ENCODE results near the gene GYPC.
A peak's percentile ranks its signal among the peaks of the same experiment; 100 is the strongest.
"Not testable (repeated sequence)": the region's sequence is repeated elsewhere in the genome, so short reads cannot be mapped to it uniquely, and the experiment has no call there.

GYPC gene, protein sequence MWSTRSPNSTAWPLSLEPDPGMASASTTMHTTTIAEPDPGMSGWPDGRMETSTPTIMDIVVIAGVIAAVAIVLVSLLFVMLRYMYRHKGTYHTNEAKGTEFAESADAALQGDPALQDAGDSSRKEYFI

DNA sequence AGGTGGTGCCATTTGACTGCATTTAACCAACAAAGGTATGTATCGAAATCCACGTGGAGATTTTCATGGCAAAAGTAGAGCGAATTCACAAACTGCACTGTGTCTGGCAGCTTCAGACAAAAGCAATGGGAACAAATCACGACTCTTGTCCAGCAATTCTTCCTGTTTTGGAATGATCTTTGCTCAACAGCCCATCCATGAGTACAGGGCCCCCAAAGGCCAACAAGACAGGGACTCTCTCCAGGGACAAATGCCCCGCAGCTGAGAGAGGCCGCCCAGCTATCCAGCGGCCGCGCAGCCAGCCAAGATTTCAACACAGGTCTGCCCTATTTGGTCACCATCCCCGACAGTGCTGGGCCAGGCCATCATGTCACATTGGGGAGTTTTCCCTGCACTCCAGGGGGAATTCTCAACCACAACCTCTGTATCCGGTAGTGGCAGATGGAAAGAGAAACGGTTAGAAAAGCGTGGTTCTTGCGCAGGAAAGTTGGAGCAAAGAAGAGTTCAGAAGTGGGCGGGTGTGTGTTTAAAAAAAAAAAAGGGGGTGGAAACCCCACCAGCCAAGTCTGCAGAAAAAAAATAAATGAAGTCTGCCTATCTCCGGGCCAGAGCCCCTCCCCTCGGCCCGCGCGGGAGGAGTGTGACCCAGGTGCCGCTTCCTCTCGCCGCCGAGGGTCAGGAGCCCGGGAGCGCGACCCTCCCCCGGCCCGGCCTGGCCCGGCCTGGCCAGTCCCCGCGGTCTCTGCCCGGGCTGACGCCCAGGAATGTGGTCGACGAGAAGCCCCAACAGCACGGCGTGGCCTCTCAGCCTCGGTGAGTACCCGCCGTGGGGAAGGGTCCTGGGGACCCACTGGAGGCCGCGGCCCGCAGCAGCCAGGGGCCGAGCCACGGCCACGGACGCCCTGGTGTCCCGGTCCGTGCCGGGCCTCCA, at the start of gene GYPC:
Gene GYPC, plus strand, starts transcription at position 659 of the 931 bp plus-strand sequence. Its CDS starts 106 bp downstream, at position 765.
- DNase-seq (ENCODE audit: low read depth in 3 of 3): peak in 1 of 3 experiments; percentile 38

GRCh38 chr2:126614524-126615227, 41.3 kb upstream of the GYPC start:
- DNase-seq (ENCODE audit: low read depth in 3 of 3): no peak

DNA sequence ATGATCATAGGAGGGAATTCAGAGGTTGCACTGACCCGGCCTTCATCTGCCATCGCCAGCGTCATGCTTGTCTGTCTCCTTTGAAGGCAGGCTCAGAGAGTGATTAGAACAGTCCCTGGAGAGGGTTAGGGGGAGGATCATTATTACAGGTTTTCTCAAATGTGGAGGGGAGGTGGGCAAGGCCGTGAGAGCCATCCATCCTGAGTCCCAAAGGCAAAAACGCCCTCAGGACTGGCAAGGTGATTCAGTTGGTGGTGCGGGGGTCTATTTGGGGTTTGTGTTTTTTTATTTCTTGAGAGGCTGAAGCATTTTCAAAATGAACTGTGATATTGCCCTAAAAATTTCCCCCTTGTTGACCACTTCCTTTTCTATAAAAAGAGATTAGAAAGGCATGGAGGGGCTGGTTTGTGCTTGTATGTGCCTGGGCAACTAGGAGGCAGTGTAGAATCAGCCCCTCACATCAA, 39.3 kb upstream of the GYPC start:
- no peak for DNase-seq (ENCODE audit: low read depth in 3 of 3)

- no peak for DNase-seq (ENCODE audit: low read depth in 3 of 3)
These were observed 35.7 kb upstream of the GYPC start for GRCh38 chr2:126620302-126620701.

- no peak for DNase-seq (ENCODE audit: low read depth in 3 of 3)
These were observed 33.0 kb upstream of the GYPC start for GRCh38 chr2:126623000-126623399.

DNA sequence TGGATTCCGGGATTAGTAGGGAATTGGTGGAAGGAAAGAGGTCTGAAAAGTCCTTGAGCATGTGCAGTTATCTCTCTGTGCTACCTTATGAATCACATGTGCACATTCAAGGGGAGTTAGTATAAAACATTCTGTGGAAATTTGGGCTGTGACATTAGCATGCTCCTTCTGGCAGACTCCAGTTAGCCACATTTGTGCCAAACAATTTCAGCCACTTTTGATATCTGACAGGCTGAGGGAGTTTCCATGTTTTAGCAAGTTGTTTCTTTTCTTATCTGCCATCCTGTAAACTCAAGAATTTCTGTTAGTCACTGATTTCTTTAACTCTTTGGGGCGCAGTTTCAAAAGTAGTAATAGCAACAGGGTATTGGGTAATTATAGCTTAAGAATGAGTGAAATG, 28.3 kb upstream of the GYPC start:
- no peak for DNase-seq (ENCODE audit: low read depth in 3 of 3)

DNA sequence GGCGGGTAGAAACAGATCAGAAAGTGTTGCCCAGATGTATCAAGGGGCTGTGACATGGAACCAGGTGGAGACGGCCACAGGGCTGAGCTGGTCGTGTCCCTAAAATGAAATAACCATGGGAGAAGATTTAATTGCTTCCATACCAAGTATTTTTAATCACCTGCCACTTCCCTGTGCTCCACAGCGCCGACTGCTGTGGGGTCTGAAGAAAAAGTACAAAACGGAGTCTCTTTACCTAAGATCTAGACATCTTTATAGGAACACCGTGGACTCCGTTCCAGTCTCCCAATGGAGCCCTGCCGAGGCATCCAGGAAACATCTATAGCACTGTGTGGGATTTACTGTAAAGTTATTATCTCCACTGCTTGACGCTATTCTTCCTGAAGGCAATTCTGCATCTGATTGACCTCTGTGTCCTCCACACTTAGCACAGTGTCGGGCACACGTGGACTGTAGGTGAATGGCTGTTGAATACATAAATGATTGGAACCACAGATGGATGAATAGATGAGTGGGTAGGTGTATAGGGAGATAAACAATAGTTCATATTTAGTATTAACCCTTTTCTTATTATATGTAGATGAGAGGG, 21.6 kb upstream of the GYPC start:
- no peak for DNase-seq (ENCODE audit: low read depth in 3 of 3)

DNA sequence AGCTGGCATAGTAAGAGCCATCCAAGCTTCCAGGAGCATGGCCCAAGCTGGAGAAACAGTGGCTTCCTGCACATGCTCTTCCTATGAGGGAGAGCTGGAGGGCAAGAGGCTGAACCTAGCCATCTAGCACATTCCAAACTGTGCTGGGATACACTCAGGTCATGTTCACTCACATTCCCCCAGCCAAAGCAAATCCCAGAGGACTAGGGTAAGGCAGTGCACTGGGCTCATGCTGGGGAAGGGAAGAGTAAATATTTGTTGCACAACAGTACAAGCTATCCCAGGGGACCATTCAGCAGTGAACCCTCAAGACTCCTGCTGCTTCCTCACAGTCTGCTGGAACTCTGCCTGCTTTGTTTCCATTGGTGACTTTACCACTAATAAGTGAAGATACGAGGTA, 20.7 kb upstream of the GYPC start:
- DNase-seq (ENCODE audit: low read depth in 3 of 3): no peak

GRCh38 chr2:126635736-126636135, 20.2 kb upstream of the GYPC start:
- no peak for DNase-seq (ENCODE audit: low read depth in 3 of 3)

- DNase-seq (ENCODE audit: low read depth in 3 of 3): no peak
These were observed 18.6 kb upstream of the GYPC start for GRCh38 chr2:126637386-126637785.

DNA sequence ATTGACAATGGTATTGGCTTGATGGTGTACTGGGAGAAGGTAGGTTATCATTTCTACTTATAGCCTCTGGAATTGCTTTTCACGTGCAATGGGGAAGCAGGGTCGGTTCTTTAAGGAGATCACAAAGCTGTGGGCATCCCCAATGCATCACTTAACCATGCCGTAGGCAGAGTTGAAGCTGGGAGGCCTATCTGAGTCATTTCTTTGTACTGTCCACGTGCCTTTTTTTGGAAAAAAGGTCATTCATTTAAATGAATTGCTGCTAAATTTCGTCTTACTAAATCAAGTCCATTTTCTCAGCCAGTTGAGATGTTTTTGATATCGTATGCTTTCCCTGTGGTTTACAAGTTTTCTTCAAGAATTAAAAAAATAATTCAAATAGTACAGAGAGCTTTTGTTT, 17.2 kb upstream of the GYPC start:
- DNase-seq (ENCODE audit: low read depth in 3 of 3): no peak

DNA sequence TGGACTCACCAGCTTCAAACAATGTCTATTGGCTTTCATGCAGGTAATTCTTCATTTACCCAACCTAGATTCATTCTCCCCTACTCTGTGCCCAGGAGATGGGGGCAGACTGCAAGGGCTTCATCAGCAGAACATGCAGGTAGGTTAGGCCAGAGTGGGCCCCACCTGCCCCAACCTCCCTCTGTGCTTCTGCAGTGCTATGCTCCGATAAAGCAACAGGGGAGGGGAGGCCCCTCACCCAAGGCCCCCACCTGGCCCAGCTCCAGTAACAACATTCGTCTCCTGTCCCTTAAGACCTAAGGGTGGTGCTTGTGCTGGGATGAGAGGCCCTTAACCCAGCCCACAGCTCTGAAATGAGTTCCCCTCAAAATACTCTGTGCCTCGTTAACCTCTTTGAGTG, 16.7 kb upstream of the GYPC start:
- DNase-seq (ENCODE audit: low read depth in 3 of 3): no peak

DNA sequence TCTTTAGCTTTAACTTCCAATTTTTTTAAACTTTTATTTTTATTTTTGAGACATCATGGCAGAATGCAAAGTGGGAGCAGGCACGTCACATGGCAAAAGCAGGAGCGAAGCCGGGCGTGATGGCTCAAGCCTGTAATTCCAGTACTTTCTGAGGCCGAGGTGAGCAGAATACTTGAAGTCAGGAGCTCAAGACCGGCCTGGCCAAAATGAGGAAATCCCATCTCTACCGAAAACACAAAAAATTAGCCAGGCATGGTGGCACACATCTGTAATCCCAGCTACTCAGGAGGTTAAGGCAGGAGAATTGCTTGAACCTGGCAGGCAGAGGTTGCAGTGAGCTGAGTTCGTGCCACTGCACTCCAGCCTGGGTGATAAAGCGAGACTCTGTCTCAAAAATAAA, 14.7 kb upstream of the GYPC start:
- not testable (repeated sequence) for DNase-seq (ENCODE audit: low read depth in 3 of 3)

GRCh38 chr2:126642031-126642430, 13.9 kb upstream of the GYPC start:
- no peak for DNase-seq (ENCODE audit: low read depth in 3 of 3)

- DNase-seq (ENCODE audit: low read depth in 3 of 3): no peak
These were observed 12.5 kb upstream of the GYPC start for GRCh38 chr2:126643431-126643830.

DNA sequence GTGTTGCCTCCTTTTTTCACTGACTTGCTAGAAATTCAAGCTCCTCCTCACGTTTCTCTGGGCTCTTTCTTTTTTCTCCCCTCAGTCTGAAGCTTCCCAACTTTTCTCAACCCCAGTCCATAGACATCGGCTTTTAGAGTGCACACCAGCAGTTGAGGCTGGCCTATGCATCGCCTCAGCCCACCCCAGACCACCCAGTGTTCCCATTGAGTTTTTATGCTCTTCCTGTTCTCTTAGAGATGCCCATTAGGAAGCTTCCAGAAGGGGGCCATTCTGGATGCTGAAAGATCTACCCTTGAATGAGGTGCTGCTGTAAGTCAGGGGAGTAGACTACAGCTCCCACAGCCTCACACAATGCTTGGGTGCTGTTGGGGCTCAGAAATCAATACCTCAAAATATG, 12.0 kb upstream of the GYPC start:
- DNase-seq (ENCODE audit: low read depth in 3 of 3): no peak

DNA sequence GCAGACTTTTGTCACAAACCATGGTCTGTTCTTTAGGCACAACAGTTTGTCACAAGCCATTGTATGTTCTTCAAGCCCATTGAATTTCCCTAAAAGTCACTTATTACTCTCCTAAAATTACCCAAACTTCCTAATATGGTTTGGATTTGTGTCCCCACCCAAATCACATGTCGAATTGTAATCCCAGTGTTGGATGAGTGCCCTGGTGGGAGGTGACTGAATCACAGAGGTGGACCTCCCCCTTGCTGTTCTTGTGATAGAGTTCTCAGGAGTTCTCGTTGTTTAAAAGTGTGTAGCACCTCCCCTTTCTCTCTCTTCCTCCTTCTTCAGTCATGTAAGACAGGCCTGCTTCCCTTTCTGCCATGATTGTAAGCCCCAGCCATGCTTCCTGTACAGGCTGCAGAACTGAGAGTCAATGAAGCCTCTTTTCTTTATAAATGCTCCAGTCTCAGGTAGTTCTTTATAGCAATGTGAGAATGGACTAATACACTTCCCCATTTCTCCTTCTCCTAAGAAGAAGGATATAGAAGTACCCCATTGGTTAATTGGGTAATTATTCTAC, 11.2 kb upstream of the GYPC start:
- DNase-seq (ENCODE audit: low read depth in 3 of 3): no peak

GRCh38 chr2:126645211-126645618, 10.7 kb upstream of the GYPC start:
- no peak for DNase-seq (ENCODE audit: low read depth in 3 of 3)

GRCh38 chr2:126646026-126646425, 9.9 kb upstream of the GYPC start:
- DNase-seq (ENCODE audit: low read depth in 3 of 3): no peak

- not testable (repeated sequence) for DNase-seq (ENCODE audit: low read depth in 3 of 3)
These were observed 8.1 kb upstream of the GYPC start for GRCh38 chr2:126647714-126648344.

DNA sequence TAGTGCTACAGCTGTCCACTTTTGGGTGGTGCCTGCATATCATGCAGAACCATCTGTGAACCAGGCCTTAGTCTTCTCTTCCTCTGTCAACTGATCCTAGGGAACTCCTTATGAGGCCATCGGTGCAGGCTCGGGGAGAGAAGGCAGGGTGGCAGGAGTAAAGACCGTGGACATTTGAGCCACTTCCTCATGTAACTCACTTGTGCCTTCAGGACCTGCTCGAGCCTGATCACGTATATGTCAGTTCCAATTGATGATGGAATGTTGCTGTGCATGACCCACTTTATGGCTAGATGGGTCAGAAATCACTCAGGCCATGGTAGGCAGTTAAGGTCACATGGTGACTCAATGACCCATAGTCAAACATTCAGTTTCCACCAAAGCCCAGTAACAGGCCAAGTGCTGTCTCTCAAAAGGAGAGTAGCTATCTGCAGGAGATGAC, 7.6 kb upstream of the GYPC start:
- DNase-seq (ENCODE audit: low read depth in 3 of 3): not testable (repeated sequence)

Measured in stimulated activated CD4-positive, alpha-beta T cell treated with anti-CD3 and anti-CD28 coated beads, TNF-alpha, amount 100 ng/mL, for 4 hours (primary cell).